ENCODE results near the gene SGSM2. TPM values are rescaled to one million over a fixed set of nuclear protein-coding genes. Genes with fewer than 3 reads are reported as not detected.

SGSM2 gene
- total and polyA plus RNA-seq, 10 donors = 30.7 to 90.4 (median 69.6) TPM

DNA sequence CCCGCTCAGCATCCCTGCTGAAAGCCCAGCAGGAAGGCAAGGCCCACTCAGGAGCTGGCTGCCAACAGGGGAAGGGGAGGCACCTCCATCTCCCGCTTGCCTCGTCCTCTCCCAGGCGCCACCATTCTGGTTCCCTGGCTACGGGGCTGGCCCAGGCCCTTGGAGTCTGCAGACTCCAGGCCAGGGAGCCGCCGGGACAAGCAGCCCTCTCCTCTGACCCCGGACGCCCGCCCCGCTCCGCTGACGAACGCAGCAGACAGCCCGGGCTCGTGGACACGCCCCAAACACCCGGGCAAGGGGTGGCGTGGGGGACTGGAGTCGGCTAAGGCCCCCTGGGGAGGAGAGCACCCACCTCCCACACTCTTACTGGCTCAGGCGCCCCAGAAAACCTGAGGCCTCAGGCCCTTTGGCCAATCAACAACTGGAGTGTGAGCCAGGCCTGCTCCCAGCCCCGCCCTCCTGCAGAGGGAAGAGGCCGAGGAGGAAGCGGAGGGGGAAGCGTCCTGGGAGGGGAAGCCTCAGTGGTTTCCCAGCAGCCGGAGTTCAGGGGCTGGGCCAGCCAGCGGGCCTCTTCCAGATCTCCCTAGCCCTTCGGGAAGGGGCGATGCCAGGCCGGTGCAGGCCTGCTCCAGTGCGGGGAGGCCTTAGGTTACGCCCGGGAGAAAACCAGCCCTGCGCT lies 59.4 kb downstream of the SGSM2 start:
- Histone ChIP-seq H3K4me1 (peaks cover 50 to 75% (median 63%) of the 10 kb centered on the region in 6 donors), H3K36me3 (peaks cover 0 to 11% (median 0%) of the 10 kb centered on the region in 6 donors), H3K4me3 (peak overlapping the region in 6 of 8 donors; percentile 25 to 99 (median 29)), H3K9me3 (no peaks in the 10 kb centered on the region), H3K27me3 (replicated peaks in 1 of 7) (no peaks in the 10 kb centered on the region), H3K27ac (peak overlapping the region; percentile 88 to 100 (median 98))
- DNase-seq = peak; percentile 96
- intact Hi-C loops (cut with DNase I; ENCODE audit: low total_unique reads) = no loop called here
- TF ChIP-seq POLR2A (IDR thresholded peaks at IDR 0.05) (peak in 2 of 3 donors; percentile 34 to 48), POLR2AphosphoS5 (IDR thresholded peaks at IDR 0.05) (peak; percentile 87 to 93 (median 90))
- TF ChIP-seq, protein P1, sequence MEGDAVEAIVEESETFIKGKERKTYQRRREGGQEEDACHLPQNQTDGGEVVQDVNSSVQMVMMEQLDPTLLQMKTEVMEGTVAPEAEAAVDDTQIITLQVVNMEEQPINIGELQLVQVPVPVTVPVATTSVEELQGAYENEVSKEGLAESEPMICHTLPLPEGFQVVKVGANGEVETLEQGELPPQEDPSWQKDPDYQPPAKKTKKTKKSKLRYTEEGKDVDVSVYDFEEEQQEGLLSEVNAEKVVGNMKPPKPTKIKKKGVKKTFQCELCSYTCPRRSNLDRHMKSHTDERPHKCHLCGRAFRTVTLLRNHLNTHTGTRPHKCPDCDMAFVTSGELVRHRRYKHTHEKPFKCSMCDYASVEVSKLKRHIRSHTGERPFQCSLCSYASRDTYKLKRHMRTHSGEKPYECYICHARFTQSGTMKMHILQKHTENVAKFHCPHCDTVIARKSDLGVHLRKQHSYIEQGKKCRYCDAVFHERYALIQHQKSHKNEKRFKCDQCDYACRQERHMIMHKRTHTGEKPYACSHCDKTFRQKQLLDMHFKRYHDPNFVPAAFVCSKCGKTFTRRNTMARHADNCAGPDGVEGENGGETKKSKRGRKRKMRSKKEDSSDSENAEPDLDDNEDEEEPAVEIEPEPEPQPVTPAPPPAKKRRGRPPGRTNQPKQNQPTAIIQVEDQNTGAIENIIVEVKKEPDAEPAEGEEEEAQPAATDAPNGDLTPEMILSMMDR (IDR thresholded peaks at IDR 0.05 in 8 of 11, conservative IDR thresholded peaks at IDR 0.05 in 3 of 11) = peak in 2 of 11 experiments; percentile 16 to 18
- WGBS, 5 donors = 2 to 9% (median 8%) methylated on average over 13 to 34 of the region's 34 CpGs

DNA sequence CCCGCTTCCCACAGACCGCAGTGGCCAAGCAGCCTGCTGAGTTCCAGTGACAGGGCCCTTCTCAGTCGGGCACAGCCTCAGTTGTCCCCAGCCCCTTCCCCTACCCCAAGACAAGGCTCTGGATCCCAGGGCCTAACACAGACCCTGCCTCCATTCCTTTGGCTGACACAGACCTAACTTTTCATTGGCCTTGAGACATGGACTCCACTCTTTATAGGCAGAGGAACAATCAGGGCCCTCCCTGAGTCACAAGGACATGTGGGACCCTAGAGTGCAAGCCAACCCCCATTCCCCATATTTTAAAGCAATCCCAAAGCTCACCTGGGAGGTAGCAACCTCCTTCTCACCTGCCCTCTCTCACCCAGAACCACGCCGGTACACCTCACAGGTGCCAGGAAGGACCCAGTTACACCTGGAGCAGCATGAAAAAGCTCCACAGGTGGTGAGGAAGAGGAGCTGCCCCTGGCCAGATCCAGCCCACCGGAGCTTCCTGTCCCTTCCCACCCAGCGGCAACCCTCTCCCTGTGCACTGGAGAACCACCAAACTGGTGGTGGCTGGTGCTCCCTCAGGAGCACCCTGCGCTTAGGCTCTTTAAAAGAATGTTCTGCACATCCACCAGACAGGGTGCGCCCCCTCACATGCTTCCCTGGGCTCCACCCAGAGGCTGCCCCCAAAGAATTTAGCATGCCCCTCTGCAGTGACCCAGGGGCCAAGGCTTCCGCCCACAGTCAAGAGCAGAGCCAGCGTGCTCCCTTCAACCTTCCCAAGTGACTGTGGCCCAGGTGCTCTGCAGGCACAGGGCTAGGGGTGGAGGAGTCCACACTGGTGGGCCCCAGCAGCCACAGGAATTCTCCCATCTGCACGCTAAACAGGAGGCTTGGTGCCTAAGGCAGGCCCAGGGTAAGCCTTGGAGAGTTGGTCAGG lies 60.2 kb downstream of the SGSM2 start:
- TF ChIP-seq POLR2AphosphoS5 (IDR thresholded peaks at IDR 0.05) = no peak
- 64 to 73% (median 65%) methylated on average over 11 to 12 of the region's 12 CpGs for WGBS, 5 donors
- peak overlapping the region; percentile 88 to 100 (median 98) for H3K27ac ChIP-seq
- H3K4me3 ChIP-seq = peak overlapping the region in 6 of 8 donors; percentile 14 to 99 (median 29)
- no peaks in the 10 kb centered on the region for H3K9me3 ChIP-seq
- peaks cover 46 to 71% (median 60%) of the 10 kb centered on the region in 6 donors for H3K4me1 ChIP-seq
- H3K27me3 ChIP-seq (replicated peaks in 1 of 7) = no peaks in the 10 kb centered on the region
- no peak for DNase-seq
- intact Hi-C loops (cut with DNase I; ENCODE audit: low total_unique reads) = no loop called here
- H3K36me3 ChIP-seq = peaks cover 0 to 11% (median 0%) of the 10 kb centered on the region in 6 donors

DNA sequence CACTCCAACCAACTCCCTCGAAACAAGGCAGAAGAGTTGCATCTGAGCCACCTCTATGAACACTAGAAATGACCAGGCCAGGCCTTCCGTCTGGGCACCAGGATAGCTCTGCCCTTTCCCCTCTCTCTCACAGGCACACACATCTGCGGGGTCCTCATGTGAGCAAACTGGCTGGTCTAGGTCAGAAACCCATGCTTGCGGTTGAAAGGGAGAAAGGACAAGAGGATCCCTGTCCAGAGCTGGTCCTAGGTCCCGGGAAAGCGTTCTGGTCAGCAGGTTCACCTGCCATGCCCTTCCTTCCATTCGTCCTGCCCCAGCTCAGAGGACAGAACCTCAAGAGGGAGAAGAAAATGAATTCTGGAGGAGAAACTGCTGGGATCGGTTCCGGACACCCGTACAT lies 60.9 kb downstream of the SGSM2 start:
- peak overlapping the region in 5 of 8 donors; percentile 88 to 99 (median 95) for H3K4me3 ChIP-seq
- H3K27ac ChIP-seq = peak overlapping the region; percentile 88 to 100 (median 98)
- no peaks in the 10 kb centered on the region for H3K9me3 ChIP-seq
- H3K4me1 ChIP-seq = peaks cover 46 to 75% (median 67%) of the 10 kb centered on the region in 6 donors
- no peak for DNase-seq
- 83 to 85% (median 84%) methylated on average over 10 of the region's 10 CpGs for WGBS, 5 donors
- H3K36me3 ChIP-seq = peaks cover 0 to 11% (median 0%) of the 10 kb centered on the region in 6 donors
- H3K27me3 ChIP-seq (replicated peaks in 1 of 7) = no peaks in the 10 kb centered on the region
- intact Hi-C loops (cut with DNase I; ENCODE audit: low total_unique reads) = no loop called here
- no peak for TF ChIP-seq POLR2A (IDR thresholded peaks at IDR 0.05)
- TF ChIP-seq, protein P1 (IDR thresholded peaks at IDR 0.05 in 8 of 11, conservative IDR thresholded peaks at IDR 0.05 in 3 of 11) = no peak
- TF ChIP-seq POLR2AphosphoS5 (IDR thresholded peaks at IDR 0.05) = no peak

DNA sequence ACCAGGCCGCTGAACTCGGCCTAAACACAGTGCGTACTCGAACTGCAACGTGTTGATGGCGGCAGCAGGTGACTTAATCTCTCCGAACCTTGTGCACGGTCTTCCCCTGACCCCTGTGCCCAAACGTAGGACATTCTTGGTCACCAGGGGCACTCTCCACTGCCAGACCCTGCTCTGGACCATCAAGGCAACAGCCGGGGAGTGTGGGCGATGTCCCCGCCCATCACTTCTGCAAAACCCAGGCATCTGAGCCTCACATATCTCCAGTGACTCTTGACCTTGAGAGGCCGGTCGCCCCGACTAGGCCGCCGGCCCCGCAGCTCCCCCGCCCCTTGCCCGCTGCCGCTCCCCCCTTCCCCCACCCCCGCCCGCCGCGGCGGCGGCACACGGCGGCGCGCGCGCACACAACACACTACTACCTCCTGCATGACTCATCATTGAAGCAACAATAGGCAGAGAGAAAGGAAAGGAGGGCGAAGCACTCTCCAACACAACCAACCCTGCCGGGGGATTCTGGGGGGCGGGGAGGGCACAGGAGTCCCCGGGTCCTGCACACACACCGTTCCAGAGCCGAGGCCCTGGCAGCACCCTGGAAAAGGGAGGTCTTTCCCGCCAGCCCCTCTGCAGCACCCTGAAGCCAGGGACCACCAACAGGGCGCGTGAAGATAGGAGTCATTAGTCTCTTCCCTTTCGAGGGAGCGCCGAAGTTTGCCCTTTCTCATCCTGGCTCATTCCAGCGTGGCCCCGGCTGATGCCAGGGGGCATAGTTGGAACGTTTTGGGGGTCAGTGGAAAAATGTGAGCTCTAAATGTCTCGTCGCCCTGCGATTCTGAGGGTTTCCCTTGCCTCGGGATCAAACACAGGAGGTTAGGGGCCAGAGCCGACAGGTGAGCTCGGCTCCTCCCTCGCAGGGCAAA lies 61.6 kb downstream of the SGSM2 start:
- intact Hi-C loops (cut with DNase I; ENCODE audit: low total_unique reads) = no loop called here
- H3K27me3 ChIP-seq (replicated peaks in 1 of 7) = no peaks in the 10 kb centered on the region
- H3K9me3 ChIP-seq = no peaks in the 10 kb centered on the region
- 11 to 22% (median 14%) methylated on average over 24 to 55 of the region's 55 CpGs for WGBS, 5 donors
- TF ChIP-seq POLR2A (IDR thresholded peaks at IDR 0.05) (no peak), POLR2AphosphoS5 (IDR thresholded peaks at IDR 0.05) (peak; percentile 6 to 44 (median 42))
- TF ChIP-seq, protein P1 (IDR thresholded peaks at IDR 0.05 in 8 of 11, conservative IDR thresholded peaks at IDR 0.05 in 3 of 11) = peak in 1 of 11 experiments; percentile 1
- H3K27ac ChIP-seq = peak overlapping the region; percentile 92 to 100 (median 98)
- DNase-seq = peak; percentile 90
- peaks cover 46 to 76% (median 72%) of the 10 kb centered on the region in 6 donors for H3K4me1 ChIP-seq
- peak overlapping the region; percentile 78 to 99 (median 93) for H3K4me3 ChIP-seq
- H3K36me3 ChIP-seq = peaks cover 0 to 11% (median 0%) of the 10 kb centered on the region in 6 donors
